Measurements from ENCODE around the gene TOP2A. TPM values are rescaled to one million over a fixed set of nuclear protein-coding genes. Genes with fewer than 3 reads are reported as not detected.
"Not testable (repeated sequence)": the region's sequence is repeated elsewhere in the genome, so short reads cannot be mapped to it uniquely, and the experiment has no call there.

The TOP2A gene
- polyA plus RNA-seq, 1 donor from 2014 or later = 7.8 TPM

- no peaks in the 10 kb centered on the region for H3K9me2 ChIP-seq (ENCODE audit: insufficient read depth, low read length)
- H3K9me3 ChIP-seq (ENCODE audit: low read length) = no peaks in the 10 kb centered on the region
- no peaks in the 10 kb centered on the region for H3K79me2 ChIP-seq (replicated peaks; ENCODE audit: insufficient read depth, low read length)
- H3K27ac ChIP-seq (ENCODE audit: low read length) = no peak overlapping the region
- H2AFZ ChIP-seq (ENCODE audit: low read depth, low read length) = no peak overlapping the region
- H3K27me3 ChIP-seq (ENCODE audit: insufficient read depth, low read depth, low read length) = no peaks in the 10 kb centered on the region
- TF ChIP-seq, protein P1, sequence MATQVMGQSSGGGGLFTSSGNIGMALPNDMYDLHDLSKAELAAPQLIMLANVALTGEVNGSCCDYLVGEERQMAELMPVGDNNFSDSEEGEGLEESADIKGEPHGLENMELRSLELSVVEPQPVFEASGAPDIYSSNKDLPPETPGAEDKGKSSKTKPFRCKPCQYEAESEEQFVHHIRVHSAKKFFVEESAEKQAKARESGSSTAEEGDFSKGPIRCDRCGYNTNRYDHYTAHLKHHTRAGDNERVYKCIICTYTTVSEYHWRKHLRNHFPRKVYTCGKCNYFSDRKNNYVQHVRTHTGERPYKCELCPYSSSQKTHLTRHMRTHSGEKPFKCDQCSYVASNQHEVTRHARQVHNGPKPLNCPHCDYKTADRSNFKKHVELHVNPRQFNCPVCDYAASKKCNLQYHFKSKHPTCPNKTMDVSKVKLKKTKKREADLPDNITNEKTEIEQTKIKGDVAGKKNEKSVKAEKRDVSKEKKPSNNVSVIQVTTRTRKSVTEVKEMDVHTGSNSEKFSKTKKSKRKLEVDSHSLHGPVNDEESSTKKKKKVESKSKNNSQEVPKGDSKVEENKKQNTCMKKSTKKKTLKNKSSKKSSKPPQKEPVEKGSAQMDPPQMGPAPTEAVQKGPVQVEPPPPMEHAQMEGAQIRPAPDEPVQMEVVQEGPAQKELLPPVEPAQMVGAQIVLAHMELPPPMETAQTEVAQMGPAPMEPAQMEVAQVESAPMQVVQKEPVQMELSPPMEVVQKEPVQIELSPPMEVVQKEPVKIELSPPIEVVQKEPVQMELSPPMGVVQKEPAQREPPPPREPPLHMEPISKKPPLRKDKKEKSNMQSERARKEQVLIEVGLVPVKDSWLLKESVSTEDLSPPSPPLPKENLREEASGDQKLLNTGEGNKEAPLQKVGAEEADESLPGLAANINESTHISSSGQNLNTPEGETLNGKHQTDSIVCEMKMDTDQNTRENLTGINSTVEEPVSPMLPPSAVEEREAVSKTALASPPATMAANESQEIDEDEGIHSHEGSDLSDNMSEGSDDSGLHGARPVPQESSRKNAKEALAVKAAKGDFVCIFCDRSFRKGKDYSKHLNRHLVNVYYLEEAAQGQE (IDR thresholded peaks at IDR 0.05; ENCODE audit: borderline replicate concordance) = no peak
- TF ChIP-seq RAD21 (conservative IDR thresholded peaks at IDR 0.05) (no peak), EP300 (conservative IDR thresholded peaks at IDR 0.05; ENCODE audit: poor library complexity, severe bottlenecking) (no peak), TAF1 (IDR thresholded peaks at IDR 0.05; ENCODE audit: low read depth) (no peak), SMC3 (conservative IDR thresholded peaks at IDR 0.05; ENCODE audit: poor library complexity) (no peak), EZH2 (IDR thresholded peaks at IDR 0.05; ENCODE audit: borderline replicate concordance, insufficient read depth, low read length, poor library complexity, severe bottlenecking) (no peak), MXI1 (conservative IDR thresholded peaks at IDR 0.05; ENCODE audit: poor library complexity, severe bottlenecking) (no peak), POLR2AphosphoS5 (IDR thresholded peaks at IDR 0.05) (no peak)
- TF ChIP-seq, protein P2, sequence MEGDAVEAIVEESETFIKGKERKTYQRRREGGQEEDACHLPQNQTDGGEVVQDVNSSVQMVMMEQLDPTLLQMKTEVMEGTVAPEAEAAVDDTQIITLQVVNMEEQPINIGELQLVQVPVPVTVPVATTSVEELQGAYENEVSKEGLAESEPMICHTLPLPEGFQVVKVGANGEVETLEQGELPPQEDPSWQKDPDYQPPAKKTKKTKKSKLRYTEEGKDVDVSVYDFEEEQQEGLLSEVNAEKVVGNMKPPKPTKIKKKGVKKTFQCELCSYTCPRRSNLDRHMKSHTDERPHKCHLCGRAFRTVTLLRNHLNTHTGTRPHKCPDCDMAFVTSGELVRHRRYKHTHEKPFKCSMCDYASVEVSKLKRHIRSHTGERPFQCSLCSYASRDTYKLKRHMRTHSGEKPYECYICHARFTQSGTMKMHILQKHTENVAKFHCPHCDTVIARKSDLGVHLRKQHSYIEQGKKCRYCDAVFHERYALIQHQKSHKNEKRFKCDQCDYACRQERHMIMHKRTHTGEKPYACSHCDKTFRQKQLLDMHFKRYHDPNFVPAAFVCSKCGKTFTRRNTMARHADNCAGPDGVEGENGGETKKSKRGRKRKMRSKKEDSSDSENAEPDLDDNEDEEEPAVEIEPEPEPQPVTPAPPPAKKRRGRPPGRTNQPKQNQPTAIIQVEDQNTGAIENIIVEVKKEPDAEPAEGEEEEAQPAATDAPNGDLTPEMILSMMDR (IDR thresholded peaks at IDR 0.05; ENCODE audit: poor library complexity, severe bottlenecking) = no peak
- H3K4me2 ChIP-seq (ENCODE audit: low read length) = no peak overlapping the region
- no peaks in the 10 kb centered on the region for H3F3A ChIP-seq (ENCODE audit: insufficient read depth, low read length, poor library complexity, severe bottlenecking)
- H3K4me3 ChIP-seq (ENCODE audit: low read length) = no peak overlapping the region
- no peaks in the 10 kb centered on the region for H4K20me1 ChIP-seq (ENCODE audit: insufficient read depth)
- no peaks in the 10 kb centered on the region for H3K36me3 ChIP-seq (ENCODE audit: insufficient read depth, low read length)
- no peak overlapping the region for H3K9ac ChIP-seq (ENCODE audit: low read length)
These were observed 39.9 kb downstream of the TOP2A start for GRCh38 chr17:40377832-40378231.

DNA sequence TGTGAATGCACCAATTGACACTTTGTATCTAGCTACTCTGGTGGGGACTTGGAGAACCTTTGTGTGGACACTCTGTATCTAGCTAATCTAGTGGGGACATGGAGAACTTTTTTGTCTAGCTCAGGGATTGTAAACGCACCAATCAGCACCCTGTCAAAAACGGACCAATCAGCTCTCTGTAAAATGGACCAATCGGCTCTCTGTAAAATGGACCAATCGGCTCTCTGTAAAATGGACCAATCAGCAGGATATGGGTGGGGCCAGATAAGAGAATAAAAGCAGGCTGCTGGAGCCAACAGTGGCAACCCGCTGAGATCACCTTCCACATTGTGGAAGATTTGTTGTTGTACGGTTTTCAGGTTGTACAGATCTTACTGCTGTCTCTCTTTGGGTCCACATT, 41.2 kb downstream of the TOP2A start:
- H3F3A ChIP-seq (ENCODE audit: insufficient read depth, low read length, poor library complexity, severe bottlenecking); H3K9me2 ChIP-seq (ENCODE audit: insufficient read depth, low read length); H4K20me1 ChIP-seq (ENCODE audit: insufficient read depth); H3K4me3 ChIP-seq (ENCODE audit: low read length); H3K4me2 ChIP-seq (ENCODE audit: low read length); H3K79me2 ChIP-seq (replicated peaks; ENCODE audit: insufficient read depth, low read length); H3K27ac ChIP-seq (ENCODE audit: low read length); H2AFZ ChIP-seq (ENCODE audit: low read depth, low read length); H3K9ac ChIP-seq (ENCODE audit: low read length); H3K36me3 ChIP-seq (ENCODE audit: insufficient read depth, low read length); H3K27me3 ChIP-seq (ENCODE audit: insufficient read depth, low read depth, low read length); H3K9me3 ChIP-seq (ENCODE audit: low read length): not testable (repeated sequence)

DNA sequence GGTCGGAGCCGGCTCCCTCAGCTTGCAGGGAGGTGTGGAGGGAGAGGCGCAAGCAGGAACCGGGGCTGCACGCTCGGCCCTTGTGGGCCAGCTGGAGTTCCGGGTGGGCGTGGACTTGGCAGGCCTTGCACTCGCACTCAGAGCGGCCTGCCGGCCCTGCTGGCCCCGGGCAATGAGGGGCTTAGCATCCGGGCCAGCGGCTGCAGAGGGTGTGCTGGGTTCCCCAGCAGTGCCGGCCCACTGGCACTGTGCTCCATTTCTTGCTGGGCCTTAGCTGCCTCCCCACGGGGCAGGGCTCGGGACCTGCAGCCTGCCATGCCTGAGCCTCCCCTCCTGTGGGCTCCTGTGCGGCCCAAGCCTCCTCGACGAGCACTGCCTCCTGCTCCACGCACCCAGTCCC, 41.9 kb downstream of the TOP2A start:
- not testable (repeated sequence) for H3K9me2 ChIP-seq (ENCODE audit: insufficient read depth, low read length); H3K79me2 ChIP-seq (replicated peaks; ENCODE audit: insufficient read depth, low read length); H3K27me3 ChIP-seq (ENCODE audit: insufficient read depth, low read depth, low read length); H3K9ac ChIP-seq (ENCODE audit: low read length); H3K36me3 ChIP-seq (ENCODE audit: insufficient read depth, low read length); H3K9me3 ChIP-seq (ENCODE audit: low read length); H3K27ac ChIP-seq (ENCODE audit: low read length); H3K4me2 ChIP-seq (ENCODE audit: low read length); H2AFZ ChIP-seq (ENCODE audit: low read depth, low read length); H3F3A ChIP-seq (ENCODE audit: insufficient read depth, low read length, poor library complexity, severe bottlenecking); H3K4me3 ChIP-seq (ENCODE audit: low read length); H4K20me1 ChIP-seq (ENCODE audit: insufficient read depth)

All from neural cell (in vitro differentiated cells).